Endothelial cell of umbilical vein (primary cell): ENCODE data around the gene PTPRD. TPM values are rescaled to one million over a fixed set of nuclear protein-coding genes. Genes with fewer than 3 reads are reported as not detected.

Experiments
- BruUV-seq: library from RNA; stranded (reverse); fragments of 400-500 nt; replicated peaks from 2 replicates; lab custom pipeline; 2021; lab: Mats Ljungman, UMichigan
- CTCF ChIA-PET: fragments of 300-600, 350-600 bp; sonication (Branson Sonifier 250); formaldehyde crosslinking; loops from one replicate; lab custom pipeline; 2021; ENCODE audit warnings: antibody characterized with exemption, inconsistent platforms; lab: Charles Lee
- POLR2A ChIA-PET: fragments of 300-600, 350-600 bp; sonication (Branson Sonifier 250); formaldehyde crosslinking; loops from one replicate; lab custom pipeline; 2021; ENCODE audit warnings: antibody characterized with exemption, inconsistent platforms; lab: Charles Lee
- DNase-seq: peaks from one replicate; pipeline ENCODE4 v3.0.0-alpha.2; 2011; ENCODE audit warnings: low read depth, low spot score
- FAIRE-seq: peaks from 2 replicates; lab custom pipeline; 2011; peaks lifted over from hg19 to GRCh38; lab: Jason Lieb, UNC
- H2AFZ ChIP-seq: 2 replicates; pipeline ENCODE4 v1.6.0; 2012; ENCODE audit warnings: low read depth, low read length, control low read depth, inconsistent platforms
- H3K27ac ChIP-seq: 2 replicates; pipeline ENCODE4 v1.5.1; 2011; ENCODE audit warnings: low read depth, mild to moderate bottlenecking, control low read depth, low read length, moderate library complexity; ENCODE audit not compliant: insufficient read depth
- H3K27me3 ChIP-seq, 2 experiments: 2 replicates each; pipeline versions ENCODE4 v1.6.0 to v1.6.1; 2011; ENCODE audit warnings: low read length in 2 of 2, mixed read lengths in 1 of 2; ENCODE audit not compliant: control insufficient read depth in 2 of 2, insufficient read depth in 2 of 2
- H3K36me3 ChIP-seq, 2 experiments: 2 replicates in 1 of 2; 3 replicates in 1 of 2; pipeline ENCODE4 v1.5.1; 2011; ENCODE audit warnings: low read length in 2 of 2, mild to moderate bottlenecking in 1 of 2, moderate library complexity in 1 of 2; ENCODE audit not compliant: control insufficient read depth in 2 of 2, insufficient read depth in 2 of 2; ENCODE audit errors: extremely low read depth in 1 of 2
- H3K4me1 ChIP-seq: 3 replicates; pipeline ENCODE4 v1.5.1; 2011; ENCODE audit warnings: mild to moderate bottlenecking, low read length; ENCODE audit not compliant: control insufficient read depth, insufficient read depth; ENCODE audit errors: extremely low read depth
- H3K4me2 ChIP-seq: 2 replicates; pipeline ENCODE4 v1.6.1; 2011; ENCODE audit warnings: low read length, control low read depth, mixed read lengths; ENCODE audit not compliant: insufficient read depth
- H3K4me3 ChIP-seq, 3 experiments: fragments of 200-600 bp in 1 of 3; sonication (generic), shearing (Covaris generic) in 1 of 3; replicated peaks in 1 of 3; 2 replicates each; pipeline ENCODE4 v1.5.1; 2011 to 2016; ENCODE audit warnings: control low read depth in 3 of 3, low read length in 3 of 3, mild to moderate bottlenecking in 2 of 3, inconsistent platforms in 1 of 3, low read depth in 1 of 3, moderate library complexity in 1 of 3; ENCODE audit not compliant: insufficient read depth in 1 of 3
- H3K79me2 ChIP-seq: 2 replicates; pipeline ENCODE4 v1.6.0; 2012; ENCODE audit warnings: low read length, inconsistent platforms; ENCODE audit not compliant: control insufficient read depth, insufficient read depth
- H3K9ac ChIP-seq: replicated peaks from 2 replicates; pipeline ENCODE3; 2011; ENCODE audit warnings: low read length, control low read depth; ENCODE audit not compliant: insufficient read depth; ENCODE audit errors: extremely low read depth
- H3K9me1 ChIP-seq: replicated peaks from 3 replicates; pipeline ENCODE4 v1.6.0; 2011; ENCODE audit warnings: mild to moderate bottlenecking, low read length; ENCODE audit not compliant: control insufficient read depth, insufficient read depth; ENCODE audit errors: extremely low read depth
- H3K9me3 ChIP-seq: replicated peaks from 2 replicates; pipeline ENCODE4 v1.5.1; 2012; ENCODE audit warnings: low read length, inconsistent platforms; ENCODE audit not compliant: control insufficient read depth, insufficient read depth
- H4K20me1 ChIP-seq: replicated peaks from 2 replicates; pipeline ENCODE3; 2011; ENCODE audit warnings: mild to moderate bottlenecking, low read length; ENCODE audit not compliant: control insufficient read depth, insufficient read depth; ENCODE audit errors: extremely low read depth
- CTCF ChIP-seq, 2 donors: IDR thresholded peaks; 1 replicate in 1 of 2; 2 replicates in 1 of 2; pipeline ENCODE4 v1.5.1; 2011; ENCODE audit warnings: low read length in 2 of 2, mild to moderate bottlenecking in 2 of 2, moderate library complexity in 2 of 2, control low read depth in 1 of 2, inconsistent platforms in 1 of 2, low read depth in 1 of 2; ENCODE audit not compliant: insufficient read depth in 1 of 2; ENCODE audit errors: extremely low read depth in 1 of 2
- GATA2 ChIP-seq: IDR thresholded peaks from 2 replicates; pipeline ENCODE4 v1.7.0; 2011; ENCODE audit warnings: low read depth, mild to moderate bottlenecking, moderate library complexity, mixed read lengths, low read length; ENCODE audit not compliant: insufficient read length, insufficient read depth
- JUN ChIP-seq: IDR thresholded peaks from 2 replicates; pipeline ENCODE4 v1.6.1; 2011; ENCODE audit warnings: borderline replicate concordance, low read depth; ENCODE audit not compliant: insufficient read length, insufficient read depth
- MAX ChIP-seq: IDR thresholded peaks from 2 replicates; pipeline ENCODE4 v1.6.1; 2011; ENCODE audit not compliant: insufficient read depth, insufficient read length
- MYC ChIP-seq: IDR thresholded peaks from one replicate; pipeline ENCODE4 v1.6.1; 2011; ENCODE audit warnings: mild to moderate bottlenecking, low read depth, low read length
- POLR2A ChIP-seq: IDR thresholded peaks from 2 replicates; pipeline ENCODE4 v1.6.1; 2012; ENCODE audit warnings: low read depth, mild to moderate bottlenecking, control low read depth, low read length
- POLR2AphosphoS5 ChIP-seq: IDR thresholded peaks from 2 replicates; pipeline ENCODE4 v1.6.1; 2012; ENCODE audit warnings: low read depth, mild to moderate bottlenecking, control low read depth, low read length, moderate library complexity; ENCODE audit not compliant: insufficient read depth
- dilution Hi-C: fragments of 300-500 bp; cut with MboI; formaldehyde crosslinking; loops from one replicate; pipeline ENCODE4 v1.15.0; 2019; ENCODE audit warnings: low sequenced_read_pairs; ENCODE audit not compliant: extremely low pct_ligation_motif_present
- intact Hi-C: fragments of 100-400 bp; cut with micrococcal nuclease; formaldehyde crosslinking; loops from one replicate; pipeline ENCODE4 v1.10.0; 2022
- polyA plus RNA-seq, 4 experiments: library from polyadenylated mRNA; depleted of rRNA in 3 of 4; stranded (reverse) in 3 of 4; unstranded in 1 of 4; fragments of >200 nt; gene quantifications; 2 replicates each; pipeline versions ENCODE4 v1.2.1 to v1.2.3, GENCODE V29; 2011 to 2012; ENCODE audit warnings: missing spikeins in 1 of 4
- total RNA-seq: library from RNA; stranded (reverse); gene quantifications from 2 replicates; pipeline ENCODE4 v1.2.3, GENCODE V29; 2021

The PTPRD gene
- total and polyA plus RNA-seq, 2 donors (not counting 3 experiments of a cell fraction or from before 2014, with no cell fraction given) = 5.5 to 5.7 TPM

GRCh38 chr9:8576741-8577140, 2036.1 kb downstream of the PTPRD start:
- Histone ChIP-seq H3K9ac (no peak overlapping the region), H3K4me2 (no peak overlapping the region), H3K79me2 (no peaks in the 10 kb centered on the region), H3K27me3 (no peaks in the 10 kb centered on the region), H4K20me1 (no peaks in the 10 kb centered on the region), H3K4me3 (no peak overlapping the region), H3K27ac (no peak overlapping the region), H3K9me1 (no peaks in the 10 kb centered on the region), H3K36me3 (no peaks in the 10 kb centered on the region), H3K4me1 (no peaks in the 10 kb centered on the region), H2AFZ (no peak overlapping the region), H3K9me3 (no peaks in the 10 kb centered on the region)
- ChIA-PET POLR2A (no interaction called here), CTCF (no interaction called here)
- dilution Hi-C loops = no loop called here
- BruUV-seq = no TSS peak
- intact Hi-C loops = no loop called here
- no peak for TF ChIP-seq POLR2AphosphoS5
- TF ChIP-seq CTCF (IDR thresholded peaks at IDR 0.05; ENCODE audit: extremely low read depth in 1 of 2, insufficient read depth in 1 of 2, low read depth in 1 of 2, low read length in 2 of 2) = no peak
- no peak for TF ChIP-seq POLR2A
- TF ChIP-seq MAX = no peak
- no peak for TF ChIP-seq GATA2
- TF ChIP-seq MYC = no peak
- no peak for TF ChIP-seq JUN
- no peak for DNase-seq
- no peak for FAIRE-seq
